H4 (cell line): ENCODE results near the gene VWDE. TPM values are rescaled to one million over a fixed set of nuclear protein-coding genes. Genes with fewer than 3 reads are reported as not detected.

Experiments used
- DNase-seq: peaks from one replicate; pipeline ENCODE4 v3.0.0-alpha.2; 2015; ENCODE audit warnings: low spot score
- total RNA-seq: library from RNA; depleted of rRNA; stranded (reverse); fragments of >200 nt; shearing (Covaris generic); gene quantifications from 2 replicates; pipeline ENCODE4 v1.2.3, GENCODE V29; 2014; rRNA removed

VWDE gene
- total RNA-seq, 1 experiment from 2014 or later = 2.0 TPM

DNA sequence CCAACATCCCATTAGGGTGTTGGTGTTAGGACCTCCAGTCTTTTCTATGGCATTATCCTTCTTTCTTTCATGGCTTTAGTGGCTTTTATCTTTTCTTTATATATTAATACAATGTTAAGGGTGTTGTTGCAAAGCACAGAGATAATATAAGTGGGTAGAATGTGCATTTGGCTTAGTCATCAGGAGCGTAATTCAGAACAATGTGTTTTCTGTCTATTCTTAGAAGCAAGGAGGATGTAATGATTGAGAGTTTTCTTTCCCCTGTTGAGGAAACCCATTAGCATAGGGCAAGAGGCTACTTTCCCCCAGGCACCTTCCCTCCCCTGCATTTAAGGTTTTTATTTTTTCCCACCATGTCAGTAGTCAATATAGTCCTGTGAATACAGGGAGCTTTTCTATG, 112.9 kb downstream of the VWDE start:
- no peak for DNase-seq

DNA sequence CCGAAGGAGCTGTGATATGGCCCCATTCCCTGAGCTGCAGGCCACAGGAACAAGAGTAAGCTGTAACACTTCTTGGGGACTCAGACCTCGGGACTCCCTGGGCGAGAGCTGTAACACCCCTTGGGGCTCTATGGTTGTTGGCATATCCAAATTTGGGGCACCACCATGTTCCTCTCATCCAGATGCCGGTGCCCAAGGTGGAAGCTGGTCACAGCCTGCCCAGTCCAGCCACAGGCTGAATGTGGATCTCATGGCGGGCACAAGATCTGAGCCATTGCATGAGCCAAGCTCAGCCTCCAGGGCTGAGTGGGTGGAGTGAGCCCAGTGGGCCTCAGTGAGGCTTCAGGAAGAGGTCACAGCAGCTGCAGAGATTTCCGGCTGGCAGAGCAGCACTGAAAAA, 113.7 kb downstream of the VWDE start:
- DNase-seq = no peak

DNA sequence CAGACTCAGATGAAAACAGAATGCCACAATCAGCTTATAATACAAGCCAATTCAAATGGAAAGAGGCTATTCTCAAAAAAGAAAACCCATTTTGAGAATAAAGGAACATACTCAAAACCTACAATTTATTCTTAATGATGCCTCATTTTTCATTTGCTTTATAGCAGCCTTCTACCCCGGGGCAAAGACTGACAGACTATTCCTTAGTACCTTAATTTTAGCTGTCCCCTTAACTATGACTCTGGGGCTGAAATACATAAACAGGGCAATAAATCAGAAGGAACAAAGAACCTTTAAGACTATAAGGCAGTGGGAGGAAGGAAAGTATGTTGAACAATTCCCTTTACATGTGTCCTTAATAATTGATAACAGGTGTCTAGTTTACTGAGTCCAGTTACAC, 115.8 kb downstream of the VWDE start:
- no peak for DNase-seq

DNA sequence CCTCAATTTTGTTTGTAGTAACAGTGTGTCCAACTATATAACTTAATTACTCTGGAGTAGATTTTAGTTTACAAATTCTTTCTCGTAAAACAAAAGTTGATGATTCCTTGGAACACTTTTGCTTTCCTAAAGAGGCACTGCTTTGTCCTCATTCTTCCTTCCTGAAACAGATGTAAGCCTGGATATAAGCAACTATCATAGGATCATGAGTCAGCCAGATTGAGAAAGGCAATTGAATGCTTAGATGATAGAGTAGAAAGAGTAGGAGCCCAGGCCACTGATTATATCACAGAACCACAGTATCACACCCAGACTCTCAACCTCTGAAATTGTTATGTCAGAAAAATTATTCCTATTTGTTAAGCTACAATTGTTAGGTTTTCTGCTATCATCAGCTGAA, 122.6 kb downstream of the VWDE start:
- DNase-seq = peak; percentile 90

Other genes with a start within 250 kb of the VWDE start
- gene TMEM106B, start 192.6 kb downstream of the VWDE start, total RNA-seq = 181 and 208 TPM in 2 replicates
- gene SCIN, start 166.9 kb upstream of the VWDE start, total RNA-seq = 0.35 and 0.37 TPM in 2 replicates